ENCODE data around the gene TRMT2A.

DNA sequence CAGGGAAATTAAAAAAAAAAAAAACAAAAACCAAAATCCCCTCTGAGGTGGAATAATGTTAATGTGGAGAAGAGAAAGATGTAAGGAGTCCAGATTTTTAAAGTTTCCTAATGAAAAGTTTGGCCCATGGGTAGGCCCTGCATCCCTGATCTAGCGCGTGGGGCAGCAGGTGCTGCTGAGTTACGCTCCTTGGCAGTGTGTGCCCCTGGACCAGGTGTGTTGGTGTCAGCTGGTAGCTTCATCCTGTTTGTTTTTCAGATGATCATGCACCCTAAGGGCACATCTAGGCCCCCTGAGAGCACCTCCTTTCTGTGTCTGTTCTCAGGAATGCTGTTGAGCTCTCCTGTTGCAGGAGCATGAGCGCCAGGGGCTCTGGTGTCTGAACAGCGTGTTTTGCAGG lies 30.3 kb downstream of the TRMT2A start:
- TF ChIP-seq CTCF (IDR thresholded peaks at IDR 0.05) (no peak), POLR2AphosphoS5 (IDR thresholded peaks at IDR 0.05; ENCODE audit: low read depth, low read length) (no peak)

All from Panc1 (cell line).